ENCODE results near the gene TRIM5.

Gene TRIM5

GRCh38 chr11:5666402-5666793 lies 18.5 kb downstream of the TRIM5 start:
- TF ChIP-seq PATZ1 (CRISPR knock-in tag; IDR thresholded peaks at IDR 0.05; ENCODE audit: borderline replicate concordance) (no peak), SNAI2 (CRISPR knock-in tag; IDR thresholded peaks at IDR 0.05) (no peak), ZC3H10 (CRISPR knock-in tag; IDR thresholded peaks at IDR 0.05) (no peak), PPARA (CRISPR knock-in tag; IDR thresholded peaks at IDR 0.05; ENCODE audit: borderline replicate concordance) (no peak), CSDC2 (CRISPR knock-in tag; IDR thresholded peaks at IDR 0.05) (no peak), ZNF565 (CRISPR knock-in tag; conservative IDR thresholded peaks at IDR 0.05; ENCODE audit: low read depth) (no peak), ZNF8 (CRISPR knock-in tag; IDR thresholded peaks at IDR 0.05) (no peak), ZFP30 (CRISPR knock-in tag; IDR thresholded peaks at IDR 0.05) (no peak), GLIS3 (CRISPR knock-in tag; IDR thresholded peaks at IDR 0.05) (no peak), ZNF70 (CRISPR knock-in tag; IDR thresholded peaks at IDR 0.05) (no peak), TCF4 (CRISPR knock-in tag; IDR thresholded peaks at IDR 0.05; ENCODE audit: borderline replicate concordance) (no peak), RARB (CRISPR knock-in tag; IDR thresholded peaks at IDR 0.05) (no peak), OSR1 (CRISPR knock-in tag; IDR thresholded peaks at IDR 0.05) (no peak), CSRNP3 (CRISPR knock-in tag; IDR thresholded peaks at IDR 0.05) (no peak), TSHZ2 (CRISPR knock-in tag; IDR thresholded peaks at IDR 0.05) (no peak), ISL1 (CRISPR knock-in tag; IDR thresholded peaks at IDR 0.05) (no peak)
- no peak for ATAC-seq

- no peak for ATAC-seq
These were observed 19.0 kb downstream of the TRIM5 start for GRCh38 chr11:5665746-5666401.

More at GRCh38 chr11:5665746-5666401, 19.0 kb downstream of the TRIM5 start:
- no peak for TF ChIP-seq TOX (CRISPR knock-in tag; IDR thresholded peaks at IDR 0.05; ENCODE audit: borderline replicate concordance)
- TF ChIP-seq ZNF8 (CRISPR knock-in tag; IDR thresholded peaks at IDR 0.05) = no peak
- no peak for TF ChIP-seq SNAI2 (CRISPR knock-in tag; IDR thresholded peaks at IDR 0.05)
- no peak for TF ChIP-seq ZNF565 (CRISPR knock-in tag; conservative IDR thresholded peaks at IDR 0.05; ENCODE audit: low read depth)
- no peak for TF ChIP-seq ESRRG (CRISPR knock-in tag; IDR thresholded peaks at IDR 0.05)
- no peak for TF ChIP-seq ARNTL (CRISPR knock-in tag; IDR thresholded peaks at IDR 0.05; ENCODE audit: borderline replicate concordance, low read depth)
- TF ChIP-seq ZFP3 (CRISPR knock-in tag; IDR thresholded peaks at IDR 0.05) = no peak
- TF ChIP-seq CSRNP3 (CRISPR knock-in tag; IDR thresholded peaks at IDR 0.05) = no peak
- no peak for TF ChIP-seq GLIS3 (CRISPR knock-in tag; IDR thresholded peaks at IDR 0.05)
- TF ChIP-seq ISL1 (CRISPR knock-in tag; IDR thresholded peaks at IDR 0.05) = no peak
- no peak for TF ChIP-seq CSDC2 (CRISPR knock-in tag; IDR thresholded peaks at IDR 0.05)
- TF ChIP-seq ZC3H10 (CRISPR knock-in tag; IDR thresholded peaks at IDR 0.05) = no peak
- no peak for TF ChIP-seq OSR1 (CRISPR knock-in tag; IDR thresholded peaks at IDR 0.05)
- no peak for TF ChIP-seq PPARA (CRISPR knock-in tag; IDR thresholded peaks at IDR 0.05; ENCODE audit: borderline replicate concordance)
- no peak for TF ChIP-seq TSHZ2 (CRISPR knock-in tag; IDR thresholded peaks at IDR 0.05)
- TF ChIP-seq CREB5 (CRISPR knock-in tag; IDR thresholded peaks at IDR 0.05; ENCODE audit: low read depth) = no peak
- TF ChIP-seq TCF4 (CRISPR knock-in tag; IDR thresholded peaks at IDR 0.05; ENCODE audit: borderline replicate concordance) = no peak
- TF ChIP-seq ZNF70 (CRISPR knock-in tag; IDR thresholded peaks at IDR 0.05) = no peak
- TF ChIP-seq RARB (CRISPR knock-in tag; IDR thresholded peaks at IDR 0.05) = no peak
- TF ChIP-seq ZFP30 (CRISPR knock-in tag; IDR thresholded peaks at IDR 0.05) = no peak
